Caco-2 (cell line): ENCODE measurements around the gene LHX3. TPM values are rescaled to one million over a fixed set of nuclear protein-coding genes. Genes with fewer than 3 reads are reported as not detected.

Source experiments
- BruUV-seq: library from RNA; stranded (reverse); fragments of 400-500 nt; replicated peaks from 2 replicates; lab custom pipeline; 2021; lab: Mats Ljungman, UMichigan
- CTCF ChIA-PET: fragments of 300-600 bp; sonication (Branson Sonifier 250); formaldehyde crosslinking; loops from one replicate; lab custom pipeline; 2022; ENCODE audit warnings: antibody characterized with exemption; lab: Charles Lee
- POLR2A ChIA-PET: fragments of 300-600 bp; sonication (Branson Sonifier 250); formaldehyde crosslinking; loops from one replicate; lab custom pipeline; 2022; ENCODE audit warnings: antibody characterized with exemption; lab: Charles Lee
- DNase-seq, 2 experiments: peaks; one replicate each; pipeline versions ENCODE4 v3.0.0 to v3.0.0-alpha.2; 2020 to 2022
- H3K27me3 ChIP-seq: replicated peaks from 2 replicates; pipeline ENCODE4 v1.6.0; 2011; ENCODE audit warnings: low read length; ENCODE audit not compliant: control insufficient read depth, insufficient read depth
- H3K36me3 ChIP-seq: 2 replicates; pipeline ENCODE4 v1.5.1; 2011; ENCODE audit warnings: low read length; ENCODE audit not compliant: control insufficient read depth, insufficient read depth
- H3K4me1 ChIP-seq: fragments of 250-450 bp; sonication (Bioruptor Pico); 2 replicates; pipeline ENCODE4 v1.5.1; 2020; ENCODE audit warnings: mild to moderate bottlenecking
- H3K4me3 ChIP-seq: 2 replicates; pipeline ENCODE4 v1.5.1; 2011; ENCODE audit warnings: low read depth, mild to moderate bottlenecking, control low read depth, low read length
- H3K9me3 ChIP-seq: fragments of 250-450 bp; sonication (Bioruptor Pico); 2 replicates; pipeline ENCODE4 v1.5.1; 2020; ENCODE audit warnings: mild to moderate bottlenecking, moderate library complexity
- H3K27ac Mint-ChIP-seq: one replicate; pipeline ENCODE4 v1.8.0; 2022; ENCODE audit warnings: mixed read lengths; ENCODE audit not compliant: unreplicated experiment
- H3K27me3 Mint-ChIP-seq: one replicate; pipeline ENCODE4 v1.8.0; 2022; ENCODE audit warnings: mixed read lengths; ENCODE audit not compliant: insufficient read depth, unreplicated experiment
- H3K36me3 Mint-ChIP-seq: one replicate; pipeline ENCODE4 v1.8.0; 2022; ENCODE audit warnings: mild to moderate bottlenecking, mixed read lengths; ENCODE audit not compliant: insufficient read depth, unreplicated experiment
- H3K4me1 Mint-ChIP-seq: one replicate; pipeline ENCODE4 v1.8.0; 2022; ENCODE audit warnings: low read depth, mixed read lengths; ENCODE audit not compliant: unreplicated experiment
- H3K4me3 Mint-ChIP-seq: one replicate; pipeline ENCODE4 v1.8.0; 2022; ENCODE audit warnings: mild to moderate bottlenecking, moderate library complexity, mixed read lengths; ENCODE audit not compliant: unreplicated experiment
- H3K9me3 Mint-ChIP-seq: one replicate; pipeline ENCODE4 v1.8.0; 2022; ENCODE audit warnings: mixed read lengths; ENCODE audit not compliant: unreplicated experiment
- CTCF ChIP-seq, 2 experiments: fragments of 200-600 bp in 1 of 2; IDR thresholded peaks; 1 replicate in 1 of 2; 2 replicates in 1 of 2; pipeline versions ENCODE4 v1.5.1 to v1.8.0; 2011 to 2022; ENCODE audit warnings: antibody characterized with exemption in 1 of 2, control low read depth in 1 of 2, inconsistent platforms in 1 of 2, low read depth in 1 of 2, low read length in 1 of 2, mild to moderate bottlenecking in 1 of 2, moderate library complexity in 1 of 2; ENCODE audit not compliant: insufficient read depth in 1 of 2, severe bottlenecking in 1 of 2, unreplicated experiment in 1 of 2
- intact Hi-C: fragments of 100-400 bp; cut with micrococcal nuclease; formaldehyde crosslinking; loops from one replicate; pipeline ENCODE4 v1.10.0; 2022; ENCODE audit not compliant: unreplicated experiment
- total RNA-seq: library from RNA; stranded (reverse); gene quantifications from 2 replicates; pipeline ENCODE4 v1.2.3, GENCODE V29; 2022

The LHX3 gene
- total RNA-seq, 1 experiment from 2014 or later, result 1.2 TPM

GRCh38 chr9:136226680-136227407 lies 21.9 kb upstream of the LHX3 start:
- H3K27me3 ChIP-seq, result no peaks in the 10 kb centered on the region
- Mint-ChIP-seq H3K4me1 (no peaks in the 10 kb centered on the region), H3K4me3 (no peak overlapping the region), H3K9me3 (no peaks in the 10 kb centered on the region), H3K27me3 (no peaks in the 10 kb centered on the region), H3K36me3 (peaks cover 36% of the 10 kb centered on the region), H3K27ac (no peak overlapping the region)
- no peak overlapping the region for H3K4me3 ChIP-seq
- no peaks in the 10 kb centered on the region for H3K9me3 ChIP-seq
- no peak for TF ChIP-seq CTCF (IDR thresholded peaks at IDR 0.05; ENCODE audit: insufficient read depth in 1 of 2, low read depth in 1 of 2, low read length in 1 of 2, severe bottlenecking in 1 of 2, unreplicated experiment in 1 of 2)
- H3K36me3 ChIP-seq, result peaks cover 8% of the 10 kb centered on the region
- POLR2A ChIA-PET, result no interaction called here
- DNase-seq, result no peak
- H3K4me1 ChIP-seq, result no peaks in the 10 kb centered on the region
- CTCF ChIA-PET, result no interaction called here
- no TSS peak for BruUV-seq
- intact Hi-C loops, result loop anchor here (1.0 to 10.0 kb wide), 3 partner anchors 52 to 94 kb away; no protein-coding TSS in a partner anchor

GRCh38 chr9:136225748-136226679 lies 21.1 kb upstream of the LHX3 start:
- H3K27me3 ChIP-seq, result no peaks in the 10 kb centered on the region
- no peak overlapping the region for H3K4me3 Mint-ChIP-seq
- H3K4me1 ChIP-seq, result no peaks in the 10 kb centered on the region
- H3K36me3 ChIP-seq, result peaks cover 8% of the 10 kb centered on the region
- peak; percentile 91 to 97 for TF ChIP-seq CTCF (IDR thresholded peaks at IDR 0.05; ENCODE audit: insufficient read depth in 1 of 2, low read depth in 1 of 2, low read length in 1 of 2, severe bottlenecking in 1 of 2, unreplicated experiment in 1 of 2)
- no peaks in the 10 kb centered on the region for H3K27me3 Mint-ChIP-seq
- no peaks in the 10 kb centered on the region for H3K4me1 Mint-ChIP-seq
- peaks cover 41% of the 10 kb centered on the region for H3K36me3 Mint-ChIP-seq
- no peaks in the 10 kb centered on the region for H3K9me3 Mint-ChIP-seq
- no peak overlapping the region for H3K4me3 ChIP-seq
- CTCF ChIA-PET, result no interaction called here
- DNase-seq, result peak; percentile 81 to 85
- no peak overlapping the region for H3K27ac Mint-ChIP-seq
- H3K9me3 ChIP-seq, result no peaks in the 10 kb centered on the region
- POLR2A ChIA-PET, result no interaction called here
- intact Hi-C loops, result loop anchor here (1.0 to 10.0 kb wide), 3 partner anchors 51 to 93 kb away; no protein-coding TSS in a partner anchor
- no TSS peak for BruUV-seq

DNA sequence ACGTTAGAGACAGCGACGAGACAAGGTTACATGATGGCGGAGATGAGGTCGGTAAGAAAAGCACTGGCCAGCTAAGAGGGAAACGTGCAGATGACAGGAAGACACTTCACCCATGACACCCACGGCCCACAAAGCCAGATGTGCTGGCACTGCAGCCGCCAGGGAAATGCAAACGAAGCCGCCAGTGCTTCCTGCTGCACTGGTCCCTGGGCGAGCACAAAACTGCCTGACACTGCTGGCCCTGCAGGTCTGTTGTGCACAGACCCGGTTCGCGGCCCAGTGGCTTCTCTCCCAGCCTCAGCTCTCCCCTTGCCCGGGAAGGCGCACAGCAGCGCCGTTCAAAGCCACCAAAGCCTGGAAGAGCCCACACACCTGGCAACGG lies 20.4 kb upstream of the LHX3 start:
- BruUV-seq, result no TSS peak
- no peaks in the 10 kb centered on the region for H3K4me1 Mint-ChIP-seq
- no peak overlapping the region for H3K27ac Mint-ChIP-seq
- CTCF ChIA-PET, result interaction anchor here (0.6 kb wide), 1 partner anchor 58 kb away, joined by 5 read pairs; no protein-coding TSS in a partner anchor
- Histone ChIP-seq H3K27me3 (no peaks in the 10 kb centered on the region), H3K9me3 (no peaks in the 10 kb centered on the region), H3K4me1 (no peaks in the 10 kb centered on the region), H3K36me3 (peaks cover 8% of the 10 kb centered on the region), H3K4me3 (no peak overlapping the region)
- TF ChIP-seq CTCF (IDR thresholded peaks at IDR 0.05; ENCODE audit: insufficient read depth in 1 of 2, low read depth in 1 of 2, low read length in 1 of 2, severe bottlenecking in 1 of 2, unreplicated experiment in 1 of 2), result no peak
- intact Hi-C loops, result loop anchor here (10.0 kb wide), 1 partner anchor 51 kb away; no protein-coding TSS in a partner anchor
- no peaks in the 10 kb centered on the region for H3K9me3 Mint-ChIP-seq
- POLR2A ChIA-PET, result no interaction called here
- peaks cover 42% of the 10 kb centered on the region for H3K36me3 Mint-ChIP-seq
- H3K27me3 Mint-ChIP-seq, result no peaks in the 10 kb centered on the region
- no peak for DNase-seq
- H3K4me3 Mint-ChIP-seq, result no peak overlapping the region
